A549 (cell line): ENCODE results near the gene PI16.

Experiments
- EP300 ChIP-seq, 2 experiments: fragments of >200 bp; sonication (Bioruptor Twin); formaldehyde crosslinking; IDR thresholded peaks; 2 replicates in 1 of 2; 3 replicates in 1 of 2; pipeline ENCODE4 v1.6.1; 2016 to 2017
- FOSL2 ChIP-seq, 2 experiments: fragments of 450-650 bp in 1 of 2; fragments of >200 bp in 1 of 2; sonication (Bioruptor Twin) in 1 of 2; formaldehyde crosslinking; IDR thresholded peaks; 2 replicates each; pipeline versions ENCODE4 v1.5.0 to v1.6.1; 2016 to 2020; ENCODE audit warnings: mild to moderate bottlenecking in 1 of 2, moderate library complexity in 1 of 2
- HOXB13 ChIP-seq: fragments of 250-450 bp; sonication (Bioruptor Pico); IDR thresholded peaks from 2 replicates; pipeline ENCODE4 v1.5.0; 2020; ENCODE audit warnings: low read depth, mild to moderate bottlenecking, moderate library complexity
- JUNB ChIP-seq: fragments of >200 bp; sonication (Bioruptor Twin); formaldehyde crosslinking; IDR thresholded peaks from 2 replicates; pipeline ENCODE4 v1.6.1; 2016
- KDM5A ChIP-seq: fragments of 200-600 bp; sonication (generic); IDR thresholded peaks from 2 replicates; pipeline ENCODE4 v1.6.1; 2016; ENCODE audit warnings: antibody characterized with exemption, mild to moderate bottlenecking
- MAFK ChIP-seq: fragments of 450-650 bp; IDR thresholded peaks from 2 replicates; pipeline ENCODE4 v1.6.1; 2014; ENCODE audit not compliant: partially characterized antibody
- POLR2A ChIP-seq: IDR thresholded peaks from 2 replicates; pipeline ENCODE4 v1.6.1; 2012; ENCODE audit warnings: mild to moderate bottlenecking, low read length
- ZFP36 ChIP-seq: fragments of 450-650 bp; IDR thresholded peaks from 2 replicates; pipeline ENCODE4 v1.6.1; 2014; ENCODE audit warnings: borderline replicate concordance; ENCODE audit not compliant: partially characterized antibody
- TF ChIP-seq, protein P1 (sequence below): fragments of >200 bp; sonication (Bioruptor Twin); formaldehyde crosslinking; IDR thresholded peaks from 3 replicates; pipeline ENCODE4 v1.5.1; 2016
- TF ChIP-seq, protein P2 (sequence below): IDR thresholded peaks from 2 replicates; pipeline ENCODE4 v1.6.1; 2012; ENCODE audit warnings: low read depth, borderline replicate concordance
- TF ChIP-seq, protein P3 (sequence below): fragments of 200-600 bp; sonication (generic); IDR thresholded peaks from 2 replicates; pipeline ENCODE4 v1.6.1; 2016; ENCODE audit warnings: antibody characterized with exemption, mild to moderate bottlenecking, moderate library complexity

DNA sequence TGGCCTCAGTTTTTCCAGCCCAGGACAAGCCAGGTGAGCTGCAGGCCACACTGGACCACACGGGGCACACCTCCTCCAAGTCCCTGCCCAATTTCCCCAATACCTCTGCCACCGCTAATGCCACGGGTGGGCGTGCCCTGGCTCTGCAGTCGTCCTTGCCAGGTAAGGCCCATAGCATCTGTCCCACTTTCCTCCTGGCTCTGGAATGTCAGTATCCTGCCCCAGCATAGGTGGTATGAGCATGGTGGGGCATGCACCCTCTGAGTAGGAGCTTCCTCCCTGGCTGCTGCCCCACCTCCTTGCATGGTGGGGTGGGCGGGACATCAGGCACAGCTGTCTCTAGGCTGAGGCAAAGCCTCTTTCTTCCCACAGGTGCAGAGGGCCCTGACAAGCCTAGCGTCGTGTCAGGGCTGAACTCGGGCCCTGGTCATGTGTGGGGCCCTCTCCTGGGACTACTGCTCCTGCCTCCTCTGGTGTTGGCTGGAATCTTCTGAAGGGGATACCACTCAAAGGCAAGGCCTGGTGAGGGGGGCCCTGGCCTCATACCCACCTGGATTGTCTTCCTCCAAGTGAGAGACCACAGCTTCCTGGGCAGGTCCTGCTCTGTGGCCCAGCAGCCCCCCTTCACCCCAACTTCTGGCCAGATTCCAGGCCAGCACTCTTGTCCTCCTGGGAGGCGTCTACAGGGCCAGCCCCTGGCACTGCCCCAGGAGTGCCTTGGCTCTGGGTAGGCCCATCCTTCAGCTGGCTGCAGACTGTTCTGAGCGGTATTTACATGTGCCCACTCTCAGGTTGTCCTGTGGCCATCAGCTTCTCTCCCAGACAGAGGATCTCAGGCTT, 9.1 kb downstream of the PI16 start:
- no peak for TF ChIP-seq POLR2A
- TF ChIP-seq, protein P1, sequence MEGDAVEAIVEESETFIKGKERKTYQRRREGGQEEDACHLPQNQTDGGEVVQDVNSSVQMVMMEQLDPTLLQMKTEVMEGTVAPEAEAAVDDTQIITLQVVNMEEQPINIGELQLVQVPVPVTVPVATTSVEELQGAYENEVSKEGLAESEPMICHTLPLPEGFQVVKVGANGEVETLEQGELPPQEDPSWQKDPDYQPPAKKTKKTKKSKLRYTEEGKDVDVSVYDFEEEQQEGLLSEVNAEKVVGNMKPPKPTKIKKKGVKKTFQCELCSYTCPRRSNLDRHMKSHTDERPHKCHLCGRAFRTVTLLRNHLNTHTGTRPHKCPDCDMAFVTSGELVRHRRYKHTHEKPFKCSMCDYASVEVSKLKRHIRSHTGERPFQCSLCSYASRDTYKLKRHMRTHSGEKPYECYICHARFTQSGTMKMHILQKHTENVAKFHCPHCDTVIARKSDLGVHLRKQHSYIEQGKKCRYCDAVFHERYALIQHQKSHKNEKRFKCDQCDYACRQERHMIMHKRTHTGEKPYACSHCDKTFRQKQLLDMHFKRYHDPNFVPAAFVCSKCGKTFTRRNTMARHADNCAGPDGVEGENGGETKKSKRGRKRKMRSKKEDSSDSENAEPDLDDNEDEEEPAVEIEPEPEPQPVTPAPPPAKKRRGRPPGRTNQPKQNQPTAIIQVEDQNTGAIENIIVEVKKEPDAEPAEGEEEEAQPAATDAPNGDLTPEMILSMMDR: no peak
- TF ChIP-seq, protein P2, sequence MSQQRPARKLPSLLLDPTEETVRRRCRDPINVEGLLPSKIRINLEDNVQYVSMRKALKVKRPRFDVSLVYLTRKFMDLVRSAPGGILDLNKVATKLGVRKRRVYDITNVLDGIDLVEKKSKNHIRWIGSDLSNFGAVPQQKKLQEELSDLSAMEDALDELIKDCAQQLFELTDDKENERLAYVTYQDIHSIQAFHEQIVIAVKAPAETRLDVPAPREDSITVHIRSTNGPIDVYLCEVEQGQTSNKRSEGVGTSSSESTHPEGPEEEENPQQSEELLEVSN: no peak
- no peak for TF ChIP-seq EP300 (IDR thresholded peaks at IDR 0.05)
- TF ChIP-seq MAFK: no peak
- no peak for TF ChIP-seq FOSL2 (IDR thresholded peaks at IDR 0.05)
- TF ChIP-seq FOSL2 (CRISPR knock-in tag; IDR thresholded peaks at IDR 0.05): no peak
- no peak for TF ChIP-seq JUNB
- no peak for TF ChIP-seq ZFP36
- TF ChIP-seq, protein P3, sequence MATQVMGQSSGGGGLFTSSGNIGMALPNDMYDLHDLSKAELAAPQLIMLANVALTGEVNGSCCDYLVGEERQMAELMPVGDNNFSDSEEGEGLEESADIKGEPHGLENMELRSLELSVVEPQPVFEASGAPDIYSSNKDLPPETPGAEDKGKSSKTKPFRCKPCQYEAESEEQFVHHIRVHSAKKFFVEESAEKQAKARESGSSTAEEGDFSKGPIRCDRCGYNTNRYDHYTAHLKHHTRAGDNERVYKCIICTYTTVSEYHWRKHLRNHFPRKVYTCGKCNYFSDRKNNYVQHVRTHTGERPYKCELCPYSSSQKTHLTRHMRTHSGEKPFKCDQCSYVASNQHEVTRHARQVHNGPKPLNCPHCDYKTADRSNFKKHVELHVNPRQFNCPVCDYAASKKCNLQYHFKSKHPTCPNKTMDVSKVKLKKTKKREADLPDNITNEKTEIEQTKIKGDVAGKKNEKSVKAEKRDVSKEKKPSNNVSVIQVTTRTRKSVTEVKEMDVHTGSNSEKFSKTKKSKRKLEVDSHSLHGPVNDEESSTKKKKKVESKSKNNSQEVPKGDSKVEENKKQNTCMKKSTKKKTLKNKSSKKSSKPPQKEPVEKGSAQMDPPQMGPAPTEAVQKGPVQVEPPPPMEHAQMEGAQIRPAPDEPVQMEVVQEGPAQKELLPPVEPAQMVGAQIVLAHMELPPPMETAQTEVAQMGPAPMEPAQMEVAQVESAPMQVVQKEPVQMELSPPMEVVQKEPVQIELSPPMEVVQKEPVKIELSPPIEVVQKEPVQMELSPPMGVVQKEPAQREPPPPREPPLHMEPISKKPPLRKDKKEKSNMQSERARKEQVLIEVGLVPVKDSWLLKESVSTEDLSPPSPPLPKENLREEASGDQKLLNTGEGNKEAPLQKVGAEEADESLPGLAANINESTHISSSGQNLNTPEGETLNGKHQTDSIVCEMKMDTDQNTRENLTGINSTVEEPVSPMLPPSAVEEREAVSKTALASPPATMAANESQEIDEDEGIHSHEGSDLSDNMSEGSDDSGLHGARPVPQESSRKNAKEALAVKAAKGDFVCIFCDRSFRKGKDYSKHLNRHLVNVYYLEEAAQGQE: no peak
- no peak for TF ChIP-seq KDM5A
- no peak for TF ChIP-seq HOXB13
